ENCODE measurements around the gene PCNX1.

The PCNX1 gene

GRCh38 chr14:71148627-71149026 lies 241.4 kb downstream of the PCNX1 start:
- Histone ChIP-seq H3K27me3 (replicated peaks in 2 of 5; ENCODE audit: control insufficient read depth in 4 of 5, insufficient read depth in 5 of 5, low read length in 4 of 5) (no peaks in the 10 kb centered on the region), H3K4me3 (ENCODE audit: control insufficient read depth in 1 of 7, extremely low read depth in 1 of 7, insufficient read depth in 4 of 7, low read depth in 2 of 7, low read length in 6 of 7) (no peak overlapping the region), H3K27ac (ENCODE audit: insufficient read depth in 1 of 2, low read depth in 1 of 2, low read length in 2 of 2, poor library complexity in 1 of 2, severe bottlenecking in 2 of 2) (no peak overlapping the region), H3K4me1 (ENCODE audit: control extremely low read depth in 1 of 4, control insufficient read depth in 4 of 4, insufficient read depth in 4 of 4, low read length in 3 of 4) (peaks cover 0 to 9% (median 0%) of the 10 kb centered on the region in 4 experiments), H3K9me3 (ENCODE audit: control extremely low read depth in 1 of 5, control insufficient read depth in 4 of 5, insufficient read depth in 2 of 5, low read depth in 1 of 5, low read length in 4 of 5) (peaks cover 3 to 29% (median 14%) of the 10 kb centered on the region in 5 experiments), H3K36me3 (ENCODE audit: control insufficient read depth in 4 of 4, insufficient read depth in 4 of 4, low read length in 3 of 4) (no peaks in the 10 kb centered on the region)
- CTCF ChIA-PET: interaction anchor here (0.5 kb wide), 1 partner anchor 10 kb away, joined by 3 read pairs; no protein-coding TSS in a partner anchor
- WGBS (ENCODE audit: insufficient coverage): 100% methylated on average over 1 of the region's 3 CpGs
- no peak for DNase-seq
- POLR2A ChIA-PET: interaction anchor here (1.0 kb wide), 1 partner anchor 203 kb away, joined by 3 read pairs; no protein-coding TSS in a partner anchor

DNA sequence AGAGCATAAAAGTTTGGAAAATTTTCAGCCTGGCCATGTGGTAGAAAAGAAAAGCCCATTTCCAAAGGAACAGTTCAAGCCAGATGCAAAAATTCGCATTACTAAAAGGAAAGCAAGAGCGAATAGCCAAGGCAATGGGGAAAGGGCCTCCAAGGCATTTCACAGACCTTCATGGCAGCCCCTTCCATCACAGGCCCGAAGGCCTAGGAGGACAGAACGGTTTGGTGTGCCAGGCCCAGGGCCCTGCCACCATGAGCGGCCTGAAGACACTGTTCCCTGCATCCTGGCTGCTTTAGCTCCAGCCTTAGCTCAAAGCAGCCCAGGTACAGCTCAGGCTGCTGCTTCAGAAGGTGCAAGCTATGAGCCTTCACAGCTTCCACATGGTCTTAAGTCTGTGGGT lies 243.5 kb downstream of the PCNX1 start:
- H3K4me1 ChIP-seq (ENCODE audit: control extremely low read depth in 1 of 4, control insufficient read depth in 4 of 4, insufficient read depth in 4 of 4, low read length in 3 of 4): peaks cover 0 to 5% (median 0%) of the 10 kb centered on the region in 4 experiments
- no peak overlapping the region for H3K27ac ChIP-seq (ENCODE audit: insufficient read depth in 1 of 2, low read depth in 1 of 2, low read length in 2 of 2, poor library complexity in 1 of 2, severe bottlenecking in 2 of 2)
- H3K27me3 ChIP-seq (replicated peaks in 2 of 5; ENCODE audit: control insufficient read depth in 4 of 5, insufficient read depth in 5 of 5, low read length in 4 of 5): no peaks in the 10 kb centered on the region
- CTCF ChIA-PET: interaction anchor here (0.9 kb wide), 1 partner anchor 14 kb away, joined by 3 read pairs; no protein-coding TSS in a partner anchor
- peaks cover 3 to 29% (median 14%) of the 10 kb centered on the region in 5 experiments for H3K9me3 ChIP-seq (ENCODE audit: control extremely low read depth in 1 of 5, control insufficient read depth in 4 of 5, insufficient read depth in 2 of 5, low read depth in 1 of 5, low read length in 4 of 5)
- POLR2A ChIA-PET: no interaction called here
- no peak for DNase-seq
- 35% methylated on average over 5 of the region's 5 CpGs for WGBS (ENCODE audit: insufficient coverage)
- peak overlapping the region in 1 of 7 experiments; percentile 5 for H3K4me3 ChIP-seq (ENCODE audit: control insufficient read depth in 1 of 7, extremely low read depth in 1 of 7, insufficient read depth in 4 of 7, low read depth in 2 of 7, low read length in 6 of 7)
- H3K36me3 ChIP-seq (ENCODE audit: control insufficient read depth in 4 of 4, insufficient read depth in 4 of 4, low read length in 3 of 4): no peaks in the 10 kb centered on the region

- WGBS (ENCODE audit: insufficient coverage): 100% methylated on average over 1 of the region's 5 CpGs
- H3K27me3 ChIP-seq (replicated peaks in 2 of 5; ENCODE audit: control insufficient read depth in 4 of 5, insufficient read depth in 5 of 5, low read length in 4 of 5): no peaks in the 10 kb centered on the region
- peaks cover 0 to 17% (median 7%) of the 10 kb centered on the region in 5 experiments for H3K9me3 ChIP-seq (ENCODE audit: control extremely low read depth in 1 of 5, control insufficient read depth in 4 of 5, insufficient read depth in 2 of 5, low read depth in 1 of 5, low read length in 4 of 5)
- CTCF ChIA-PET: no interaction called here
- no peak overlapping the region for H3K27ac ChIP-seq (ENCODE audit: insufficient read depth in 1 of 2, low read depth in 1 of 2, low read length in 2 of 2, poor library complexity in 1 of 2, severe bottlenecking in 2 of 2)
- POLR2A ChIA-PET: no interaction called here
- no peak for DNase-seq
- H3K4me3 ChIP-seq (ENCODE audit: control insufficient read depth in 1 of 7, extremely low read depth in 1 of 7, insufficient read depth in 4 of 7, low read depth in 2 of 7, low read length in 6 of 7): no peak overlapping the region
- H3K36me3 ChIP-seq (ENCODE audit: control insufficient read depth in 4 of 4, insufficient read depth in 4 of 4, low read length in 3 of 4): no peaks in the 10 kb centered on the region
- no peaks in the 10 kb centered on the region for H3K4me1 ChIP-seq (ENCODE audit: control extremely low read depth in 1 of 4, control insufficient read depth in 4 of 4, insufficient read depth in 4 of 4, low read length in 3 of 4)
Measured at GRCh38 chr14:71155743-71156142, 248.5 kb downstream of the PCNX1 start.

DNA sequence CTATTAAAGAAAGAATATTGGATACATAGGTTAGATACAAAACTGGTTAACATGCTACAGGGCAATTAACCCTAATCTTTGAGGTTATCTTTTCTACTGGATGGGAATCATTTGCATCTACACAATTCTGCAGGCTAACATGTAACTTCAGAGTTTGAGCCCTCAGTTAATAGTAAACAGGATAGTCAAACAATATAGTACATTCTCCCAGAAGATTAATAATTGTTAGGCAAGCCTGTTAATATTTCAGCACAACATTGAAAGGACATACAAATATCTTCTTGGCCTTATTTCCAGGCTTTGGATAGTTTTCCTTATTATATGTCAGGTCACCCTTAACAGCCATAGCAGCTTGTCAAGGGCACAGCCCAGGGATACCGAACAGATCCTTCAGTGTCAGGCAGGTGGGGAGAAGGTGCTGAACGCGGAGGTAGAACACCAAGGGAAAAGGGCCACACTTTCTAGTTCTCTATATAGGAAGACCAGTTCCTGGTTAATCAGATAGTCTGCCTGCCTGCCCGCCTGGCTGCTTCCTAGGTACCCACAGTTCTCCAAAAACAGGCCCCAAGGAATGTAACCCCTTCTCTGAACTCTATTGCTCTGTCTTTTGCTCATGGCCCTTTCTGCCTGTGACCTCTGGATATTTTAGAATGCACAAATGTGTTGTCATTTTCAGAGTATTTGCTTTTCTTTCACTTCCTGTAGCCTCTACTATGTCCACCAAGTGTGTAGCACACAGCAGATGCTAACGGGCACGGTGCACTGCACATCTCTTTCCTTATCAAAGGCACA lies 256.0 kb downstream of the PCNX1 start:
- H3K9me3 ChIP-seq (ENCODE audit: control extremely low read depth in 1 of 5, control insufficient read depth in 4 of 5, insufficient read depth in 2 of 5, low read depth in 1 of 5, low read length in 4 of 5): peaks cover 0 to 7% (median 0%) of the 10 kb centered on the region in 5 experiments
- no peaks in the 10 kb centered on the region for H3K27me3 ChIP-seq (replicated peaks in 2 of 5; ENCODE audit: control insufficient read depth in 4 of 5, insufficient read depth in 5 of 5, low read length in 4 of 5)
- no peaks in the 10 kb centered on the region for H3K36me3 ChIP-seq (ENCODE audit: control insufficient read depth in 4 of 4, insufficient read depth in 4 of 4, low read length in 3 of 4)
- 69% methylated on average over 4 of the region's 6 CpGs for WGBS (ENCODE audit: insufficient coverage)
- DNase-seq: no peak
- POLR2A ChIA-PET: no interaction called here
- H3K4me3 ChIP-seq (ENCODE audit: control insufficient read depth in 1 of 7, extremely low read depth in 1 of 7, insufficient read depth in 4 of 7, low read depth in 2 of 7, low read length in 6 of 7): no peak overlapping the region
- H3K27ac ChIP-seq (ENCODE audit: insufficient read depth in 1 of 2, low read depth in 1 of 2, low read length in 2 of 2, poor library complexity in 1 of 2, severe bottlenecking in 2 of 2): no peak overlapping the region
- H3K4me1 ChIP-seq (ENCODE audit: control extremely low read depth in 1 of 4, control insufficient read depth in 4 of 4, insufficient read depth in 4 of 4, low read length in 3 of 4): peaks cover 0 to 17% (median 4%) of the 10 kb centered on the region in 4 experiments
- CTCF ChIA-PET: interaction anchor here (1.9 kb wide), 1 partner anchor 21 kb away, joined by 6 read pairs; no protein-coding TSS in a partner anchor

DNA sequence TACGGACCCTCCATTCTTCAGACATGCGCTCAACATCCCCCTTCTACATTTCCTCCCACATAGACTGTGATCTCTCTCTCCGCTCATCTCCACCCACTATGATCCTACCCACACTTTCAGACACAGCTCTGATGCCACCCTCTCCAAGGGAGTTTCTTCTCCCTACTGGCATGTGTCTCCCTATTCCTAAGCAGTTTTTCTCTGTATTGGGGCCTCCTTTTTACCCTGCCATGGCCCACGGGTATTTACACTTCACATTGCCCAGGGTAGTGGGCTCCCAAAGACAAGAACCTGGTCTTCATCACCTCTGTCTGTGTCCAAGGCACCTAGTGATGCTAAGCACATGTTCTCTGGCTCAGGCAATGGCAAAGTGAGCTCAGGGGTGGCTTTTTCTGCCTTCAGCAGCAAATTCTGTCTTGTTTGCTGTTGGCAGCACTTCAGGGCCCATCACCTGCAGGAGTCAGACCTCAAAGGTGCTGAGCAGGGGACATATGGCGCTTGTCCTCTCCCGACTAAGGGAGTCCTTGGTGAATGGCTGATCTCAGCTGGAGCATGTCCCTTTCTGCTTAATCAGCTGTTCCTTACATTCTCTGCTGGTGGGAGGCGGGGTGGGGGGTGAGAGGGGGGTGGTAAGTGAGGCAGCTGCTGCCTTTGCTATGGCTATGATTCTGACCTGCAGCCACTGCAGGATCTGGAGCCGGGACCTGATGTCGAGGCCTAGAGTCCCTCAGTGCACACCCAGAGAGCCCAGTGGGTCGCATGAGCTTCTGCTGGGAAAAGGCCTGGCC lies 256.8 kb downstream of the PCNX1 start:
- no peak overlapping the region for H3K4me3 ChIP-seq (ENCODE audit: control insufficient read depth in 1 of 7, extremely low read depth in 1 of 7, insufficient read depth in 4 of 7, low read depth in 2 of 7, low read length in 6 of 7)
- H3K27ac ChIP-seq (ENCODE audit: insufficient read depth in 1 of 2, low read depth in 1 of 2, low read length in 2 of 2, poor library complexity in 1 of 2, severe bottlenecking in 2 of 2): no peak overlapping the region
- H3K27me3 ChIP-seq (replicated peaks in 2 of 5; ENCODE audit: control insufficient read depth in 4 of 5, insufficient read depth in 5 of 5, low read length in 4 of 5): no peaks in the 10 kb centered on the region
- peaks cover 0 to 18% (median 7%) of the 10 kb centered on the region in 4 experiments for H3K4me1 ChIP-seq (ENCODE audit: control extremely low read depth in 1 of 4, control insufficient read depth in 4 of 4, insufficient read depth in 4 of 4, low read length in 3 of 4)
- no peaks in the 10 kb centered on the region for H3K36me3 ChIP-seq (ENCODE audit: control insufficient read depth in 4 of 4, insufficient read depth in 4 of 4, low read length in 3 of 4)
- H3K9me3 ChIP-seq (ENCODE audit: control extremely low read depth in 1 of 5, control insufficient read depth in 4 of 5, insufficient read depth in 2 of 5, low read depth in 1 of 5, low read length in 4 of 5): peaks cover 0 to 7% (median 0%) of the 10 kb centered on the region in 5 experiments
- 85% methylated on average over 7 of the region's 10 CpGs for WGBS (ENCODE audit: insufficient coverage)
- ChIA-PET POLR2A (no interaction called here), CTCF (interaction anchor here (1.5 to 1.9 kb wide), 2 partner anchors 21 to 22 kb away, joined by 4 to 6 read pairs; no protein-coding TSS in a partner anchor)
- DNase-seq: no peak
